ENCODE data around the gene ERAP2.

GRCh38 chr5:96920744-96921355, 44.5 kb downstream of the ERAP2 start:
- no peak for TF ChIP-seq RCOR1 (conservative IDR thresholded peaks at IDR 0.05; ENCODE audit: low read depth, low read length)
- no peak for TF ChIP-seq EZH2 (IDR thresholded peaks at IDR 0.05; ENCODE audit: borderline replicate concordance, control insufficient read depth, low read depth, low read length)
- no peak for TF ChIP-seq ZNF24 (IDR thresholded peaks at IDR 0.05)
- TF ChIP-seq PBX3 (IDR thresholded peaks at IDR 0.05; ENCODE audit: insufficient replicate concordance, low read depth, low read length): no peak
- no peak for TF ChIP-seq FOXM1 (IDR thresholded peaks at IDR 0.05; ENCODE audit: low read depth, low read length)

Data from GM12878 (cell line).